ENCODE results near the gene CHST12. TPM values are rescaled to one million over a fixed set of nuclear protein-coding genes. Genes with fewer than 3 reads are reported as not detected.

Gene CHST12
- polyA plus RNA-seq (ENCODE audit: insufficient read length in 4 of 4): 10 to 100 TPM in 2 of 4 donors, 1 to 10 TPM in 2; 8.3 to 13.9 (median 11.4) TPM

DNA sequence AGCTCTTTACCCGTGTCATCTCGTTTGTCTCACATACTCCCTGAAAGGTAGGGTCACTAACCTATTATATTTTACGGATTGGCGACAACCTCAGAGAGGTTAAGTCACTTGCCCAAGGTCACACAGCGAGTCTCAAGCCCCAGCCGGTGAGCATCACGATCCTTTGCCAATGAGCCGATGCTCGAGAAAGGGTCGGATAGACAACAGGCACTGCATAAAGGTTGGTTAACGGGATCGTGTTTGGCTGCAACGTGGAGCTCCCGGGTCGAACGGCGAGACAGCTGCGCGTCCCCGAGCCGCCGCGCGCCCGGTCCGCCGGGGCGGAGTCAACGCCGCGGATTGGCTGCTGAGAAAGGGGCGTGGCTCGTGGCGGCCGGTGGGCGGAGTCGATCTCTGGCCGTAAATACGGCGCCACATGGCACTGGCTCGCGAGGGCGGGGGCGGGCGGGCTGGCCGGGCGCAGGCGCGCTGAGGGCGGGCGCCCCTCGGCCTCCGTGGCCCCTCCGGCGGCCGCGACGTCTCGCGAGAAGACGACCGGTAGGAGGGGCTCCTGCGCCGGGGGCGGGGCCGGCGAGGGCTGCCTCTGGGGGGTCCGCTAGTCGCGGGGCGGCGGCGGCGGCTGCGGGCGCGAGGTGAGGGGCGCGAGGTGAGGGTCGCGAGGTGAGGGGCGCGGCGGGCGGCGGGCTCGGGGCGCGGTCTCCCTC, at the start of gene CHST12:
Gene CHST12, plus strand, starts transcription at position 598 of the 704 bp plus-strand sequence. CDS start 29,029 bp downstream, outside the sequence.
- peak; percentile 80 to 87 (median 85) for DNase-seq (ENCODE audit: low read depth in 4 of 4, low spot score in 3 of 4)

DNA sequence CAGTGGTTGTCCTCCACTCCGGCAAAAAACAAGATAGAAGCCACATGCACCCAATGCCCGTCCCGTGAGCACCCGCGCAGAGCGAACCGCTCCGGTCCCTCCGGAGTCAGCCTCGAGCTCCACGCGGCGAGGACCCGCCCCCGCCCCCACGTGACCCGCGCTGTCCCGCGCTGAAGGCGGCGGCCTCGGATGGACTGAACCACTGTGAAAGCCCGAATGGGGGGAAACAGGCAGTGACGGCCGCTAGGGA, 49.5 kb upstream of the CHST12 start:
- DNase-seq (ENCODE audit: low read depth in 4 of 4, low spot score in 3 of 4): peak in 1 of 4 donors; percentile 73

DNA sequence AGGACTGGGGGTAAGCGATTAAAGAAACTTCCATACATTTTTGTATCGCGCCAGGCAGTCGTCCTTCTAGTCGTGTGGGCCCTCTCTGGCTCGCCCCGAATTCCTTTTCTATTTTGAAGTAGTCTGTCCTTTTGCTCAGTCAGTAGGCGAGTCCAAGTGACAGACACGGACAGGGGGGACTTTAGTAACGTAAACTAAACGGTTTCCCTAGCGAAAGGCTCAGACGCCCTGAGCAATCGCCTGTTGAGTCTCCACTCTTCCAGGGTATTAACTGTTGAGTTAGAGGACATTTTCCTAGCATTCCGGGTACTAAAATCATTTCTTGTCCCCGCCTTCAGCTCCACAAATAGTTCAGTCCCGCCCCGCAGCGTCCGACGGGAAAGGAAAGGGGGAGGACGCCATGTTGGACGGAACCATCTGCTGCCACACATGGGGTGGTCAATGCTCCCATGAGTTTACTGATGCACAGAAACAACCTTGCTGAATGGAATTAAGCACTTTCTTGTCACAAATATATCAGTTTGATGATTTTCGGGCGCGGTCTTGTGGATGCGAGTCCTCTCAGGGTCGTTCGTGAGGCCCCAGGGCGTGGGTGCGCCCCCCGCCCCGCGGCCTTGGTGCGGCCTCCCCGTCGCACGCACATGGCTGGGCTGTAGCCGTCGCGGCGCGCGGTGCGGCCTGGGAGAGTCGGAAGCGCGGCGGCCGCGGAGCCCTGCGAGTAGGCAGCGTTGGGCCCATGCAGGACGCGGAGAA, 49.0 kb upstream of the CHST12 start, which contains the start of gene EIF3B:
Gene EIF3B, plus strand, starts transcription at position 642 of the 753 bp plus-strand sequence. Its CDS starts 95 bp downstream, at position 737.
- peak; percentile 89 to 96 (median 92) for DNase-seq (ENCODE audit: low read depth in 4 of 4, low spot score in 3 of 4)

DNA sequence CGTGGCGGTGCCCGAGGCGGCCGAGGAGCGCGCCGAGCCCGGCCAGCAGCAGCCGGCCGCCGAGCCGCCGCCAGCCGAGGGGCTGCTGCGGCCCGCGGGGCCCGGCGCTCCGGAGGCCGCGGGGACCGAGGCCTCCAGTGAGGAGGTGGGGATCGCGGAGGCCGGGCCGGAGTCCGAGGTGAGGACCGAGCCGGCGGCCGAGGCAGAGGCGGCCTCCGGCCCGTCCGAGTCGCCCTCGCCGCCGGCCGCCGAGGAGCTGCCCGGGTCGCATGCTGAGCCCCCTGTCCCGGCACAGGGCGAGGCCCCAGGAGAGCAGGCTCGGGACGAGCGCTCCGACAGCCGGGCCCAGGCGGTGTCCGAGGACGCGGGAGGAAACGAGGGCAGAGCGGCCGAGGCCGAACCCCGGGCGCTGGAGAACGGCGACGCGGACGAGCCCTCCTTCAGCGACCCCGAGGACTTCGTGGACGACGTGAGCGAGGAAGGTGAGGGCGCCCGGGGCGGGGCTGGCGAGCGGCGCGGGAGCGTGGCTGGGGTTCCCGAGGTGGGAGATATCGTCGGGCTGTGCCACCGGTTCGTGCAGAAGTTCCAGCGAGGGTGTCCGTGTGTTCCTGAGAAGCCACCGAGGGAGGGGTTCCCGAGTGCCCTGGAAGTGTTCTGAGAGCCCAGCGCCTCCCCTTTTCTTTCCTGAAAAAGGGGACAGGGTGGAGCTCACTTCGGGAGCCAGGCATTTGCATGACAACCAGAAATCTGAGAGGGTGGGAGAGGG, 48.3 kb upstream of the CHST12 start:
- DNase-seq (ENCODE audit: low read depth in 4 of 4, low spot score in 3 of 4): no peak

DNA sequence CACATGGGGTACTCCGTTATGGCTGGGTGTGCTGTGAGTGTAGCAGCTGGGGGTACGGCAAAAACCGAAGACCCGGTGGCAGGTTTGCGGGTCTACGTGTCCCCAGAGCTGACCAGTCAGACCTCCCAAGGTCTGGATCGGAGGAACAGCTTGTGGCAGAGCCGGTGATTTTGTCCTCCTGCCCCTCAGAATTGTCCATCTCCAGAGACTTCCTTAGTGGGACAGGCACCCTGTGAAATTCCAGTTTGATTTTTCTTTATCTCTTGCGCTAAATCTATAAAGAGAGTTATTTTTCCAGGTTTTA, 47.8 kb upstream of the CHST12 start:
- no peak for DNase-seq (ENCODE audit: low read depth in 4 of 4, low spot score in 3 of 4)

DNA sequence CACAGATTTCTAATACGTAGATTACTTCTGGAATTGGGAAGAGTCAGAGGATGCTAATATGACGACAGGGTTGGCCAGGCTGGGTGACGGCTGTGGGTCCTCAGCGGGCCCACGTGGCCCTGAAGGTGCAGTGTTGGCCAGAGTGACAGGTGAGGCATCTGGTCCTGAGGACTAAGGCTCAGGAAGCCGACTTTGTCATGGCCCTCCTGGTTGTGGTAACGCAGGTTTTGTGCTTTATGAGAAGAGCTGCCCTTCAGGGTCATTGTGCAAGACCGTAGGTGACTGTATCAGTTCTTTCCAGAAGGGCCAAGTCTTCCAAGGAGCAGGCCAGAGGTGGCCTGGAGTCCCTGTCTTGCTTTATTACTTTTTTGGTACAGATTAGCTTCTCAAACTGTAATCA, 46.2 kb upstream of the CHST12 start:
- DNase-seq (ENCODE audit: low read depth in 4 of 4, low spot score in 3 of 4): no peak

DNA sequence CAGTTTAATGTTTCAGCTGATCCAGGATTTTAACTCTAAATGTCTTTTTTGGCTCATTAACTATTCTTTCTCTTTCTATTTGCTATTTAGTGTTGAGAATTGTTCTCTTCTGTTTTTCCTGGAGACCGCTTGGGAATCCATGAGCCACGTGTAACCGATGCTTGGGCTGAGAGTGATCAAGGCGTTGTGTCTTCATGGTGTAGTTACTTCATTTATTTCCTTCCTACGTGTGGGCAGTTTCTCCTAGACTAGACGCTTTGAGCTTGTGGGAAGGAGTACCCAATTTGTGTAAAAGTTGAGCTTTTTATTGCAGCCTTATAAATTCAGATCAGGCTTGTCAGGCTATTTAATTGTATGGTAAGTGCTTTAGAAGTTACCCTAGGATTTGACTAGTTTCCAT, 45.8 kb upstream of the CHST12 start:
- DNase-seq (ENCODE audit: low read depth in 4 of 4, low spot score in 3 of 4): no peak

DNA sequence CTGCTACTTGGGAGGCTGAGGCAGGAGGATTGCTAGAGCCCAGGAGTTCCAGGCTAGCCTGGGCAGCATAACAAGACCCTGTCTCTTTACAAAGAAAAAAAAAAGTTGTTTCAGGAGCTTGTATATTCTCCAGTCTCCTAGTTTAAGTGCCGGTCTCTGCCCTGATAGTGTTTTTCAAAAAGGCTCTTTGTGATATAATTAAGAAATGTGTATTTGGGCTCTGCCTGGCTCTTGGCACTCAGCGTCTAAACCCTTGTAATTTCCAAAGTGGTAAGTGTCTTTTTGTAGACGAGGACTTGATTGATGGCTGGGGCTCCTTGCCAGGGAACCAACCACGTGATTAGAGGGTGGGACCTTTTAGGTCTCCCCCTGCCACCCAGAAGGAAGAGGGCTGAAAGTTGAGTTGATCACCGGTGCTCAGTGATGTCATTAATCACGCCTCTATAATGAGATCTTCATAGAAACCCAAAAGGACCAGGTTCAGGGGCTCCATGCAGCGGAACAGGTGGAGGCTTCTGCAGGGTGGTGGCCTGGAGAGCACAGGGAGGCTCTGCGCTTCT, 44.4 kb upstream of the CHST12 start:
- DNase-seq (ENCODE audit: low read depth in 4 of 4, low spot score in 3 of 4): no peak

DNA sequence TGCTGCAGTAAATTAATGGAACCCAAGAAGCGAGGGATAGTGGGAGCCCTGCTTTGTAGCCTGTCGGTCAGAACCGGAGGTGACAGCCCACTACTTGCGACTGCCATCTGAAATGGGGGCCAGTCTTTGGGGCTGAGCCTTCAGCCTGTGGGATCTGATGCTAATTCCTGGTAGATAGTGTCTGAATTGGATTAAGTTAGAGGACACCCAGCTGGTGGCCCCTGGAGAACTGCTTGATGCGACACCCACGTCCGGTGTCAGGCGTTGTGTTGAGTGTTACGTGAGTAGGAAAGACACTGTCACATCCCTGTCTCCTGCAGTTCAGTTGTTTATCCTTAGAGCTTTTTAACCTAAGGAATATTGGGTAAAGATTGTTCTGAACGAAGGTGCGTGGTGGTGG, 43.8 kb upstream of the CHST12 start:
- DNase-seq (ENCODE audit: low read depth in 4 of 4, low spot score in 3 of 4): no peak

DNA sequence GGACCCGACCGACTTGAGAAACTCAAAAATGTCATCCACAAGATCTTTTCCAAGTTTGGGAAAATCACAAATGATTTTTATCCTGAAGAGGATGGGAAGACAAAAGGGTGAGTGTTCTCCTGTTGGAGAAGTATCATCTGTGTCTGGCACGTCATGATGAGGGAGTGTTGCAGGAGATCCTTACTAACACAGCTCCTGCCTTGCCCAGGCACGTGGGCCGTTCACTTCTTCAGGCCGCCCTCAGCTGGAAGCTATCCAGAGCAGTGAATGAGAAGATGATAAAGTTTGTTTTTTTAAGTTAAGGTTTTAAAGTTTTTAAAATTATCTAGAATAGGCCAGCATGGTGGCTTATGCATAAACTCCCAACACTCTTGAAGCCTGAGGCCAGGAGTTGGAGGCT, 42.6 kb upstream of the CHST12 start:
- DNase-seq (ENCODE audit: low read depth in 4 of 4, low spot score in 3 of 4): no peak

DNA sequence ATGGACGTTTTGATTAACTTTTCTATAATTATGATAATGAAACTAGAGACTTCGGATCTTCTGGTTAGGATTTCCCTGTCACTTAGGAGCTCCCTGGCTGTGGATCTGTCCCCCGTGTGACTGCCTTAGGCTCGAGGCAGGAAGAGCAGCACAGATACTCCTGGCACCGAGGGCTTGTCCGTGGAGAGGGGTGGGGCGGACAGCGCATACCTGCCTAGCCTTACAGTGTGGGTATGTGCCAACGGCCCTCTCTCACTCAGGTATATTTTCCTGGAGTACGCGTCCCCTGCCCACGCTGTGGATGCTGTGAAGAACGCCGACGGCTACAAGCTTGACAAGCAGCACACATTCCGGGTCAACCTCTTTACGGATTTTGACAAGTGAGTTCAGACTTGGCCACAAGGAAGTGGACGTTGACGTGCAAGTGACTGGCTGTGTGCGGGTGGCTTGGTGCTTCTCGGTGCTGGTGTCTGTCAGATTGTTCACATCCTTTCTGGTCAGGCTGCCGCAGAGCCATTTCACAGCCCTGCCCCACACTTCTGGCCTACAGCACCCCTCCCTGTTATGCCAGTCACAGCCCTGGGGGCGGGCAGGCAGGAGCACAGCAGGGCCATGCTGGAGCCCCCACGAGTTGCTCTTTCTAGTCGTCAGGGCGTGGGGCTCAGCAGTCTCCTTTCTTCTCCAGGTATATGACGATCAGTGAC, 40.9 kb upstream of the CHST12 start:
- no peak for DNase-seq (ENCODE audit: low read depth in 4 of 4, low spot score in 3 of 4)

DNA sequence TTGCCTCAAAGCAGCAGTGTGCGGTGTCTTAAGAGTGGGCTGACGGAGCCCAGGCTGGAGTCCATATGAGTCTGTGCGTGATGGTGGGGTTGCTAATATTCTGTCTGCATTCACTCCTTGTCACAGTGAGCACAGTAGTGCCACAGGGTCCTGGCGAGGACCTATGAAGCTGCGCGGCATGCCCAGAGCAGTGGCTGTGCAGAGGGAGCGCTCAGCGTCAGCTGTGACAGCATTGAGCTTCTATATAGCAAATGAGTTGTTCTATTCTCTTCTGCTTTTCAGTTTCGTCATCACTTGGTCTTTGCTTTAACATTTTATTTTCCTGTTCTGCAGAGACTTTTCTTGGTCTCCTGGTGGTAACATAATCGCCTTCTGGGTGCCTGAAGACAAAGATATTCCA, 34.3 kb upstream of the CHST12 start:
- DNase-seq (ENCODE audit: low read depth in 4 of 4, low spot score in 3 of 4): no peak

DNA sequence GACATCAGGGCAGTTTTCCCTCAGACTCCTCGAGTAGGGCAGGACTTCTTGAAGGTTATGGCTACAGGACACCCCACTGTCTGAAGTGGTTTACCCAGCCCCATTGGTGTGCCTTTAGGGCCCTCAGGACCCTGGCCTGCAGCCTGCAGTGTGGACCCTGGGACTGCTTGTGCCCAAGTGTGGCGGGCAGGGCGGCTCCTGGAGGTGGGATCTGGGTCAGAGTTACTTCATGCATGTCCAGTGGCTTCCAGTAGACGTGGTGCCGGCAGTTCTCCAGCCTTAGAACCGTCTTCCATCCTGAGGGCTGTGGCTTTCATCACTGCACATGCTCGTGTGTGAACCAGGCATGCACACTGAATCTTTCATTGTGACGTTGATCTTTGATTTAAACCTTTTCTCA, 32.1 kb upstream of the CHST12 start:
- DNase-seq (ENCODE audit: low read depth in 4 of 4, low spot score in 3 of 4): no peak

DNA sequence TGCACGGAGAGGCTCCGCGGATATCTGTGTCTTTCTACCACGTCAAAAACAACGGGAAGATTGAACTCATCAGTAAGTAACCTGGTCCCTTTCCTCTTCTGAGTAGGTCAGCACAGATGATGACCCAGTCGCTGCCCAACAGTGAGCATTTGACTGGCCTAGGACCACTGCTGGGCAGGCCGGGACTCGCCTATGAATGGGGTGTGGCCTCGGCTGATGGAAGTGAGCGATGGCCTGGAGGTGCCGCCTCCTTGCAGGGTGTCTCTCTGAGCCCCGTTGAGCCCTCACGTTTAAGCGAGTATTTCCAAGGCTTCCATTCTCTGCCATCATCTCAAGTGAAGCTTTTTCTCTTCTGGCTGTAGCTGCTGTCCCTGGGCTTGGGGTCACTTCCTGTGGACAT, 30.7 kb upstream of the CHST12 start:
- no peak for DNase-seq (ENCODE audit: low read depth in 4 of 4, low spot score in 3 of 4)

DNA sequence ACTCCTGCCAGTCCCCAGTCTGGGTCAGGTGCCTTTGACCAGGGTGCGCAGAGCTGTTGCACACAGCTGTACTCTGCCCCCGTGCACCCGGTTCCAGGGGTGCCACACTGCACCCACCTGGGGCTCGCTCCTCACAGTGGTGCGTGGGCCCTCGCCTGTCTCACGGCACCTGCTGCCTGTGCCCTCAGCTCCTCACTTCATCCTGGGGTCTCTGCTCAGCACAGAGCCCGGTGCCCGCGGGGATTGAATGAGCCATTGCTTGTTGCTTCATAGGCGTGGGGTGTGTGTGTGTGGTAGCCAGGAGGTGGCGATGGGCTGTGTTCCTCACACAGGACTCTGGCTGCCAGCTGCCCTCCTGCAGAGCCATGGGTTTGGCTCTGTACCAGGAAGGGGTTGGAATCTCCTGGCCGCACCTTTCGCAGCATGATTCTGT, 30.3 kb upstream of the CHST12 start:
- no peak for DNase-seq (ENCODE audit: low read depth in 4 of 4, low spot score in 3 of 4)

DNA sequence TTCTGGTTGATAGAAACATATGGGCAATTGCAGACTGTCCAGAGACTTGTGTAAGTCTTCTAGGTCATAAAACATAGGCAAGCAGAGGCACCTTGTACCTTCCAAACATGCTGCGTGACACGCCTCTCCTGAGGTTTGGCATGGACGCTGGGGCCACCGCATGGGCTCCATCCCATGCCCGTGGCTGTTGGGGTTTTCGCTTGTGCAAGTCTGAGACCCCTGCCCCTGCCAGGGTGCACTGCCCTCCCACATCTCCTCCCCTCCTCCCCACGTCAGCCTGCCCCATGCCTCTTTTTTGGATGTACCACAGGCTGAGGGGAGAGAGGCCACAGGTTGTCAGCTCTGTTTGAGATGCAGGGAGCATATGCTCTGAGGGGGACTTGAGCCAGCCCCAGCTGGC, 29.8 kb upstream of the CHST12 start:
- no peak for DNase-seq (ENCODE audit: low read depth in 4 of 4, low spot score in 3 of 4)

DNA sequence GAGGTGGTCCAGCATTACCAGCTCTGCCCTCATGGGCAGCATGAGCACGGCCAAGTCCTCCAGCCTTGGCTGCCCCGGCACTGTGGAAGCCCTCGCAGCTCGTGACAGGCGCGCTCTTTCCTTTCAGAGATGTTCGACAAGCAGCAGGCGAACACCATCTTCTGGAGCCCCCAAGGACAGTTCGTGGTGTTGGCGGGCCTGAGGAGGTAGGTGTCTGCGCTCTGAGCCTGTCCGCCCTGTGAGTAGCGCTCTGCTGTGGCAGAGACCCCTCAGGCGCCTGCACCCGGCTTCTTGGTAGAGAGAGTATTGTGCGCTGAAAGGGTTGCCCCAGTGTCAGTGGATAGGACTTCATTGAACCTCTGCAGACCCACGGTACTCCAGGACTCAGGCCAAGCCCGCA, 29.0 kb upstream of the CHST12 start:
- no peak for DNase-seq (ENCODE audit: low read depth in 4 of 4, low spot score in 3 of 4)

DNA sequence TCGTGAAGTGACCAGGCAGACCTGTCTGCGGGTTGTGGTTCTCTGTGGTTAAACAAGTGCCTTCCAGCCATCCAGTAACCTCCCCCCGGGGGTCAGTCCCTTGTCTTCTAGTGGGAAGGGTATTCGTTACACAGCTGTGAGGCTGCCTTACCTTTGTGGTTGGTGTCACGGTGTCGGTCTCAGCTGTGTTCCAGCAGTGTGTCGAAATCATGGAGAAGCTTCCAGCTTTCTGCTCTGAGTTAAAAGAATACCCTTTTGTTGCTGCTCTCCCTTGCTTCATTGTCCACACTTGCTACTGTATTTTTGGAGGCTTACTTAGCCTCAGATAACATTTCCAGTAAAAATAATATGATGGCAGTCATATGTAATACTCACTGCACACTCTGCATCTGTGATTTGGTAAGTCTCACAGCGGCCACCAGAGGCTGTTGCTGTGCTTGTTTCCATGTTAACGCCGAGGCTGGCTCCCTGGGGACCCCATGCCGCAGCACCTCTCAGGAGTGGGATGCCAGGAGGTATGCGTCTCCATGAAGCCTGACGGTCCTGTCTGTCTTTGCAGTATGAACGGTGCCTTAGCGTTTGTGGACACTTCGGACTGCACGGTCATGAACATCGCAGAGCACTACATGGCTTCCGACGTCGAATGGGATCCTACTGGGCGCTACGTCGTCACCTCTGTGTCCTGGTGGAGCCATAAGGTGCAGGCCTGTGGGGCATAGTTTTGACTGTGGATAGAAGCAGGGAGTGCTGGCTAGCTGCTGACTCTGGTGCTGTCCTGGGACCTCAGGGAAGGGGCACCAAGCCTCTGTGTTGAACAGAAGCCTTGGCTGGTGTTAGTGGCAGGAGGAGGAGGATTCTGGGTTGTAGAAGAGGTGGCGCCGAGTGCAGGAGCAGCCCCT, 28.3 kb upstream of the CHST12 start:
- DNase-seq (ENCODE audit: low read depth in 4 of 4, low spot score in 3 of 4): no peak

DNA sequence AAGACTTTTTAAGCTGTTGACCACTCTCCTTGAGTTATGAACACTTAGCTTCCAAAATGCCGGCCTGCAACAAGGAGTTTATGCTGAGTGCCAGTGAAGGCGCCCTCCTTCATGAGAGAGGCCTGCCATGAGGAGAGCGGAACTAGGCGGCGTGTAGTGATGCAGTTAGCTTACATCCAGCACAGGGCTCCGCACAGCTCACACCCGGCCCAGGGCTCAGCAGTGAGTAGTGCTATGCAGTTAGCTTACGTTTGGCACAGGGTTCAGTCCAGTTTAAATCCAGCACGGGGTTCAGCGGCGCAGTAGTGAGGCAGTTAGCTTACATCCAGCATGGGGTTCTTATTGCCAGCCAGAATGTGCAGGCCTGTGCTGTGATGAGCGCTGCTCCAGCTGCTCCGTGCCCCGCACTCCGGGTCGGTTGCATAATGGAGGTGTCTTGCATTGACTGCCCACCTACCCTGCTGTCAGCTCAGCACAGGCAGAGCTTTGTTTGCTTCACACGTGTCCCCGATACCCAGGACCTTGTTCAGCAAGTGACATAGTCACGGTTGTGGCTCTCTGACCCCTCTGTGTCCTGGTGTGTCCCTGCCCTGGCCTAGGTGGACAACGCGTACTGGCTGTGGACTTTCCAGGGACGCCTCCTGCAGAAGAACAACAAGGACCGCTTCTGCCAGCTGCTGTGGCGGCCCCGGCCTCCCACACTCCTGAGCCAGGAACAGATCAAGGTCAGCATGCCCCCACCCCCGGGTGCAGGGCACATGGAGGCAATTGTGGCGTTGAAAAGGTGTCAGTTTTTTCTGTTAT, 26.9 kb upstream of the CHST12 start:
- DNase-seq (ENCODE audit: low read depth in 4 of 4, low spot score in 3 of 4): no peak

All from left renal pelvis (tissue), 4 donors.